SIG-M5 treated with dmso at 0.1 percent for 504 hours (cell line): ENCODE results near the gene CBX2.
"Not testable (repeated sequence)": the region's sequence is repeated elsewhere in the genome, so short reads cannot be mapped to it uniquely, and the experiment has no call there.

ENCODE experiments used
- DNase-seq: peaks from one replicate; lab custom pipeline; 2025; ENCODE audit not compliant: unreplicated experiment; lab: John Stamatoyannopoulos, UW

CBX2 gene

GRCh38 chr17:79769570-79770506, 8.1 kb upstream of the CBX2 start:
- no peak for DNase-seq

GRCh38 chr17:79771276-79771675, 6.7 kb upstream of the CBX2 start:
- DNase-seq, result no peak

- not testable (repeated sequence) for DNase-seq
Observed at GRCh38 chr17:79772726-79773125, 5.2 kb upstream of the CBX2 start.

- no peak for DNase-seq
Observed at GRCh38 chr17:79774561-79774975, 3.4 kb upstream of the CBX2 start.

- no peak for DNase-seq
Observed at GRCh38 chr17:79775632-79776031, 2.3 kb upstream of the CBX2 start.

GRCh38 chr17:79776376-79777119, 1.4 kb upstream of the CBX2 start:
- DNase-seq, result no peak

- DNase-seq, result peak; percentile 65
Observed at GRCh38 chr17:79777120-79777893, 641 bp upstream of the CBX2 start.

GRCh38 chr17:79778504-79779083, 646 bp downstream of the CBX2 start:
- peak; percentile 13 for DNase-seq

- no peak for DNase-seq
Observed at GRCh38 chr17:79779084-79779529, 1.2 kb downstream of the CBX2 start.

- no peak for DNase-seq
Observed at GRCh38 chr17:79779661-79780365, 1.9 kb downstream of the CBX2 start.

- no peak for DNase-seq
Observed at GRCh38 chr17:79781012-79781650, 3.2 kb downstream of the CBX2 start.

GRCh38 chr17:79781736-79782575, 4.0 kb downstream of the CBX2 start:
- no peak for DNase-seq

- no peak for DNase-seq
Observed at GRCh38 chr17:79783891-79784290, 5.9 kb downstream of the CBX2 start.

GRCh38 chr17:79784353-79785016, 6.5 kb downstream of the CBX2 start:
- no peak for DNase-seq

GRCh38 chr17:79785017-79785899, 7.3 kb downstream of the CBX2 start:
- DNase-seq, result no peak

- no peak for DNase-seq
Observed at GRCh38 chr17:79785900-79786810, 8.2 kb downstream of the CBX2 start.
